Endothelial cell of umbilical vein (primary cell): ENCODE data around the gene PSMA8. TPM values are rescaled to one million over a fixed set of nuclear protein-coding genes. Genes with fewer than 3 reads are reported as not detected.
"Not testable (repeated sequence)": the region's sequence is repeated elsewhere in the genome, so short reads cannot be mapped to it uniquely, and the experiment has no call there.

Experiments used
- BruUV-seq: library from RNA; stranded (reverse); fragments of 400-500 nt; replicated peaks from 2 replicates; lab custom pipeline; 2021; lab: Mats Ljungman, UMichigan
- CTCF ChIA-PET: fragments of 300-600, 350-600 bp; sonication (Branson Sonifier 250); formaldehyde crosslinking; loops from one replicate; lab custom pipeline; 2021; ENCODE audit warnings: antibody characterized with exemption, inconsistent platforms; lab: Charles Lee
- POLR2A ChIA-PET: fragments of 300-600, 350-600 bp; sonication (Branson Sonifier 250); formaldehyde crosslinking; loops from one replicate; lab custom pipeline; 2021; ENCODE audit warnings: antibody characterized with exemption, inconsistent platforms; lab: Charles Lee
- DNase-seq: peaks from one replicate; pipeline ENCODE4 v3.0.0-alpha.2; 2011; ENCODE audit warnings: low read depth, low spot score
- FAIRE-seq: peaks from 2 replicates; lab custom pipeline; 2011; peaks lifted over from hg19 to GRCh38; lab: Jason Lieb, UNC
- H2AFZ ChIP-seq: 2 replicates; pipeline ENCODE4 v1.6.0; 2012; ENCODE audit warnings: low read depth, low read length, control low read depth, inconsistent platforms
- H3K27ac ChIP-seq: 2 replicates; pipeline ENCODE4 v1.5.1; 2011; ENCODE audit warnings: low read depth, mild to moderate bottlenecking, control low read depth, low read length, moderate library complexity; ENCODE audit not compliant: insufficient read depth
- H3K27me3 ChIP-seq, 2 experiments: 2 replicates each; pipeline versions ENCODE4 v1.6.0 to v1.6.1; 2011; ENCODE audit warnings: low read length in 2 of 2, mixed read lengths in 1 of 2; ENCODE audit not compliant: control insufficient read depth in 2 of 2, insufficient read depth in 2 of 2
- H3K36me3 ChIP-seq, 2 experiments: 2 replicates in 1 of 2; 3 replicates in 1 of 2; pipeline ENCODE4 v1.5.1; 2011; ENCODE audit warnings: low read length in 2 of 2, mild to moderate bottlenecking in 1 of 2, moderate library complexity in 1 of 2; ENCODE audit not compliant: control insufficient read depth in 2 of 2, insufficient read depth in 2 of 2; ENCODE audit errors: extremely low read depth in 1 of 2
- H3K4me1 ChIP-seq: 3 replicates; pipeline ENCODE4 v1.5.1; 2011; ENCODE audit warnings: mild to moderate bottlenecking, low read length; ENCODE audit not compliant: control insufficient read depth, insufficient read depth; ENCODE audit errors: extremely low read depth
- H3K4me2 ChIP-seq: 2 replicates; pipeline ENCODE4 v1.6.1; 2011; ENCODE audit warnings: low read length, control low read depth, mixed read lengths; ENCODE audit not compliant: insufficient read depth
- H3K4me3 ChIP-seq, 3 experiments: fragments of 200-600 bp in 1 of 3; sonication (generic), shearing (Covaris generic) in 1 of 3; replicated peaks in 1 of 3; 2 replicates each; pipeline ENCODE4 v1.5.1; 2011 to 2016; ENCODE audit warnings: control low read depth in 3 of 3, low read length in 3 of 3, mild to moderate bottlenecking in 2 of 3, inconsistent platforms in 1 of 3, low read depth in 1 of 3, moderate library complexity in 1 of 3; ENCODE audit not compliant: insufficient read depth in 1 of 3
- H3K79me2 ChIP-seq: 2 replicates; pipeline ENCODE4 v1.6.0; 2012; ENCODE audit warnings: low read length, inconsistent platforms; ENCODE audit not compliant: control insufficient read depth, insufficient read depth
- H3K9ac ChIP-seq: replicated peaks from 2 replicates; pipeline ENCODE3; 2011; ENCODE audit warnings: low read length, control low read depth; ENCODE audit not compliant: insufficient read depth; ENCODE audit errors: extremely low read depth
- H3K9me1 ChIP-seq: replicated peaks from 3 replicates; pipeline ENCODE4 v1.6.0; 2011; ENCODE audit warnings: mild to moderate bottlenecking, low read length; ENCODE audit not compliant: control insufficient read depth, insufficient read depth; ENCODE audit errors: extremely low read depth
- H3K9me3 ChIP-seq: replicated peaks from 2 replicates; pipeline ENCODE4 v1.5.1; 2012; ENCODE audit warnings: low read length, inconsistent platforms; ENCODE audit not compliant: control insufficient read depth, insufficient read depth
- H4K20me1 ChIP-seq: replicated peaks from 2 replicates; pipeline ENCODE3; 2011; ENCODE audit warnings: mild to moderate bottlenecking, low read length; ENCODE audit not compliant: control insufficient read depth, insufficient read depth; ENCODE audit errors: extremely low read depth
- dilution Hi-C: fragments of 300-500 bp; cut with MboI; formaldehyde crosslinking; loops from one replicate; pipeline ENCODE4 v1.15.0; 2019; ENCODE audit warnings: low sequenced_read_pairs; ENCODE audit not compliant: extremely low pct_ligation_motif_present
- intact Hi-C: fragments of 100-400 bp; cut with micrococcal nuclease; formaldehyde crosslinking; loops from one replicate; pipeline ENCODE4 v1.10.0; 2022
- polyA plus RNA-seq, 4 experiments: library from polyadenylated mRNA; depleted of rRNA in 3 of 4; stranded (reverse) in 3 of 4; unstranded in 1 of 4; fragments of >200 nt; gene quantifications; 2 replicates each; pipeline versions ENCODE4 v1.2.1 to v1.2.3, GENCODE V29; 2011 to 2012; ENCODE audit warnings: missing spikeins in 1 of 4
- total RNA-seq: library from RNA; stranded (reverse); gene quantifications from 2 replicates; pipeline ENCODE4 v1.2.3, GENCODE V29; 2021

The PSMA8 gene
- total and polyA plus RNA-seq, 2 donors (not counting 3 experiments of a cell fraction or from before 2014, with no cell fraction given), result not detected

DNA sequence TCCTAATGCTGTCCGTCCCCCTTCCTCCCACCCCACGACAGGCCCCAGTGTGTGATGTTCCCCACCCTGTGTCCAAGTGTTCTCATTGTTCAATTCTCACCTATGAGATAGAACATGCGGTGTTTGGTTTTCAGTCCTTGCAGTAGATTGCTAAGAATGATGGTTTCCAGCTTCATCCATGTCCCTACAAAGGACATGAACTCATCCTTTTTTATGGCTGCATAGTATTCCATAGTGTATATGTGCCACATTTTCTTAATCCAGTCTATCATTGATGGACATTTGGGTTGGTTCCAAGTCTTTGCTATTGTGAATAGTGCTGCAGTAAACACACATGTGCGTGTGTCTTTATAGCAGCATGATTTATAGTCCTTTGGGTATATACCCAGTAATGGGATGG lies 105.0 kb downstream of the PSMA8 start:
- H3K4me1 ChIP-seq, H3K4me3 ChIP-seq, FAIRE-seq, intact Hi-C loops, BruUV-seq, H3K9me1 ChIP-seq, H3K79me2 ChIP-seq, DNase-seq, H3K36me3 ChIP-seq, POLR2A ChIA-PET, H3K4me2 ChIP-seq, H2AFZ ChIP-seq, H3K9me3 ChIP-seq, CTCF ChIA-PET, H3K27ac ChIP-seq, H3K27me3 ChIP-seq, H3K9ac ChIP-seq, H4K20me1 ChIP-seq, dilution Hi-C loops: not testable (repeated sequence)

DNA sequence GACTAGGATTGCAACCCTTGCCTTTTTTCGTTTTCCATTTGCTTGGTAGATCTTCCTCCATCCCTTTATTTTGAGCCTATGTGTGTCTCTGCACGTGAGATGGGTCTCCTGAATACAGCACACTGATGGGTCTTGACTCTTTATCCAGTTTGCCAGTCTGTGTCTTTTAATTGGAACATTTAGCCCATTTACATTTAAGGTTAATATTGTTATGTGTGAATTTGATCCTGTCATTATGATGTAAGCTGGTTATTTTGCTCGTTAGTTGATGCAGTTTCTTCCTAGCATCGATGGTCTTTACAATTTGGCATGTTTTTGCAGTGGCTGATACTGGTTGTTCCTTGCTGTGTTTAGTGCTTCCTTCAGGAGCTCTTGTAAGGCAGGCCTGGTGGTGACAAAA lies 108.7 kb downstream of the PSMA8 start:
- H3K79me2 ChIP-seq, dilution Hi-C loops, H2AFZ ChIP-seq, H3K9me3 ChIP-seq, H3K4me3 ChIP-seq, DNase-seq, intact Hi-C loops, POLR2A ChIA-PET, H3K27ac ChIP-seq, CTCF ChIA-PET, H3K9me1 ChIP-seq, H4K20me1 ChIP-seq, BruUV-seq, H3K4me1 ChIP-seq, H3K4me2 ChIP-seq, H3K9ac ChIP-seq, FAIRE-seq, H3K27me3 ChIP-seq, H3K36me3 ChIP-seq: not testable (repeated sequence)

Other genes with a start within 250 kb of the PSMA8 start
- 68.4 TPM in 2 replicates for gene SS18, start 43.3 kb upstream of the PSMA8 start, total RNA-seq
- 124 and 204 TPM in 2 replicates for gene SS18, start 43.3 kb upstream of the PSMA8 start, polyA plus RNA-seq
- gene TAF4B, start 92.6 kb downstream of the PSMA8 start, total RNA-seq, result 1.2 and 2.0 TPM in 2 replicates
- 0.47 and 0.49 TPM in 2 replicates for gene TAF4B, start 92.6 kb downstream of the PSMA8 start, polyA plus RNA-seq